Ovary (tissue), 9 donors: ENCODE data around the gene ATP13A3. TPM values are rescaled to one million over a fixed set of nuclear protein-coding genes. Genes with fewer than 3 reads are reported as not detected.

ENCODE experiments used
- DNase-seq, 5 donors: peaks; one replicate each; pipeline ENCODE4 v3.0.0-alpha.2; 2019 to 2020
- H3K27ac ChIP-seq, 2 donors: fragments of 200-600 bp; one replicate each; pipeline versions ENCODE4 v1.5.1 to v1.8.0; 2019 to 2022
- H3K27me3 ChIP-seq: fragments of 200-600 bp; one replicate; pipeline ENCODE4 v1.8.0; 2022
- H3K36me3 ChIP-seq: fragments of 200-600 bp; sonication (generic); one replicate; pipeline ENCODE4 v1.5.1; 2019
- H3K4me1 ChIP-seq: one replicate; pipeline ENCODE4 v1.8.1; 2013; ENCODE audit warnings: mild to moderate bottlenecking, moderate library complexity; ENCODE audit not compliant: insufficient read depth
- H3K4me3 ChIP-seq: fragments of 200-600 bp; sonication (generic); one replicate; pipeline ENCODE4 v1.5.1; 2017
- H3K9me3 ChIP-seq, 2 donors: fragments of 200-600 bp in 1 of 2; sonication (generic) in 1 of 2; one replicate each; pipeline versions ENCODE4 v1.5.1 to v1.8.1; 2013 to 2019; ENCODE audit warnings: mild to moderate bottlenecking in 1 of 2, moderate library complexity in 1 of 2
- CTCF ChIP-seq, 3 donors: fragments of 450-650 bp in 2 of 3; fragments of 200-600 bp in 1 of 3; IDR thresholded peaks; one replicate each; pipeline versions ENCODE4 v1.5.1 to v1.8.0; 2016 to 2022; ENCODE audit warnings: antibody characterized with exemption in 3 of 3, mild to moderate bottlenecking in 1 of 3
- EP300 ChIP-seq: sonication (generic); formaldehyde crosslinking; IDR thresholded peaks from one replicate; pipeline ENCODE4 v1.6.1; 2017; ENCODE audit warnings: antibody characterized with exemption
- POLR2A ChIP-seq: fragments of 450-650 bp; IDR thresholded peaks from one replicate; pipeline ENCODE4 v1.6.1; 2017; ENCODE audit warnings: antibody characterized with exemption, mild to moderate bottlenecking, moderate library complexity
- WGBS, 3 donors: extraction: QIAGEN DNeasy Blood & Tissue Kit in 1 of 3; methylation state at CpG; one replicate each; pipeline versions ENCODE4 v1.1.5 to v1.1.7; 2013 to 2017; 5-methylcytosine and 5-hydroxymethylcytosine counted together
- intact Hi-C, 4 donors: fragments of 100-400 bp; cut with DNase I; formaldehyde crosslinking; loops; one replicate each; pipeline versions ENCODE4 v1.11.0 to v1.15.1; 2022 to 2023
- polyA plus RNA-seq, 2 donors: library from polyadenylated mRNA; stranded (reverse); fragments of 200-250 nt in 1 of 2; fragments of 350-450 nt in 1 of 2; fragmentation: Illumina TruSeq in 1 of 2; extraction: RNeasy Lipid Tissue Mini Kit (QIAGEN cat#74804) in 1 of 2; gene quantifications; one replicate each; pipeline ENCODE4 v1.2.3, GENCODE V29; 2013 to 2014
- total RNA-seq, 7 donors: library from RNA; depleted of rRNA in 2 of 7; stranded (reverse); fragments of >200 nt in 2 of 7; fragmentation: NEBNext Ultra II Directional in 3 of 7; extraction: Animal tissue kit (Norgen Biotek cat#: 25700) in 3 of 7; gene quantifications; one replicate each; pipeline versions ENCODE4 v1.1.0 to v1.2.4, GENCODE V29; 2016 to 2023
- donor health status: DM: no; HTN: no; CAD: no; lungs with moderate emphysema.
- donor health status: DM: no; HTN: no; CAD: no.
- donor health status: Bipolar disorder and iron deficiency.
- donor health status: DM: yes; HTN: yes; CAD: no.
- donor health status: DM: no; HTN: no; CAD: no.
- donor health status: DM: yes; HTN: yes; CAD: no.

The ATP13A3 gene
- total and polyA plus RNA-seq, 9 donors, result 13.7 to 101 (median 52.4) TPM

DNA sequence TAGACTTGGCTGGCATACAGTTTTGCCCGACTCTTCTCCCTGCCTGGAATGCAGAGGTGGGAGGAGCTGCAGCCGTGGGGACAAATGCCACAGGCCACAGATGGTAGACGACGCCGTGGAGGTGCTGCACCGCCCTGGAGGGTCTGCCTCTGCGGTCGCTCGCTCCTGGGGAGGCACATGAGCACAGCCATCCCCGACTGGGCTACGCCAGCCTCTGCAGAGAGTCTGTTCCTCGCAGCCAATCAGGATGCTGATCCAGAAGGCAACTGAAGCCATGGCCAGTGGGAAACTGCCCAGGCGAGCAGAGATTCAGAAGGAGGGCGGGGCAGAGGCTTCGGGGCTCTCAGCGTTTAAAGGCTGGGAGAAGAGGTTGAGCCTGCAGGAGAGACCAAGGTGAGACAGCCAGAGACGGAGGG lies 105.3 kb downstream of the ATP13A3 start:
- no peak overlapping the region for H3K4me3 ChIP-seq
- peak in 1 of 5 donors; percentile 22 for DNase-seq
- no peak for TF ChIP-seq CTCF (IDR thresholded peaks at IDR 0.05)
- TF ChIP-seq POLR2A, result no peak
- TF ChIP-seq EP300, result no peak
- no peaks in the 10 kb centered on the region for H3K36me3 ChIP-seq
- intact Hi-C loops, result no loop called here
- H3K27me3 ChIP-seq, result no peaks in the 10 kb centered on the region
- H3K9me3 ChIP-seq, result no peaks in the 10 kb centered on the region
- H3K27ac ChIP-seq, result no peak overlapping the region
- WGBS, 3 donors, result 48 to 56% (median 51%) methylated on average over 17 of the region's 17 CpGs
- H3K4me1 ChIP-seq, result no peaks in the 10 kb centered on the region

DNA sequence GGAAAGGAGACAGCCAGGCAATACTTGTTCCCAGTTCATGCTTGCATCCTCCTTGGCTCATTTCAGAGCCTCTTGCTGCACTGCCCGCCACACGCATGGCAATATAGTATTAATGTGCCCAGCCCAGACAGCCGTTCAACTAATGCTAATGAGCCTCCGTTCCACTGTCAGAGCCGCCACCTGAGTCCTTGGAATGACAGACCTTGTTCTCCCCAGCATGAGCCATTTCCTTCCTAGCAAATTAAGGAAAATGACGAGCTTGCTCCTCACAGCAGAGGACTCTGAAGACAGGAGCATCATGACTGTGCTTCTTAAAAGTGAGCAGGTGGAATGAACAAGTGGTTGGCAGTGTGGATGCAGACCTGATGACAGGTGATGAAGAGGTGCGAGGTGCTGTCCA lies 106.5 kb downstream of the ATP13A3 start:
- intact Hi-C loops, result no loop called here
- Histone ChIP-seq H3K4me1 (no peaks in the 10 kb centered on the region), H3K27ac (no peak overlapping the region), H3K27me3 (no peaks in the 10 kb centered on the region), H3K4me3 (no peak overlapping the region), H3K36me3 (no peaks in the 10 kb centered on the region), H3K9me3 (no peaks in the 10 kb centered on the region)
- TF ChIP-seq CTCF (IDR thresholded peaks at IDR 0.05) (no peak), POLR2A (no peak), EP300 (no peak)
- DNase-seq, result peak in 1 of 5 donors; percentile 7
- 80 to 85% (median 82%) methylated on average over 7 of the region's 7 CpGs for WGBS, 3 donors

DNA sequence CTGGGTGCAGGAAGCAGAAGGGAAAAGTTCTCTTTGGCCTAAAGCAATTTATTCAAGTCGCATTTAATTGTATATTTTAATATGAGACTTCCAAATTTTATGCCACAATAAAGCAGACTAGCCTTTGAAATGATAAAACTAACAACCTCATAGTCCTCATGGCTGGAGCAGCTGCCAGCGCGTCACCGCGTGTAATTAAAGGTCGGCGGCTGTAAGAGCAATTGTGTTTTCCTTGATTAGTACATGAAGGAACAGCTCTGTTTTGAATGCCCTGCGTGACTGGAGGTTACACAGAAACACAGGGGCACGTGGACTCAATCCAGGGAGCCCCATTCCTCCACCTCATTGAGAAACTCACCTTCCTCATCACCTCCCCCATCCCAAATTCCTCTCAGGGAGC lies 107.2 kb downstream of the ATP13A3 start:
- intact Hi-C loops, result no loop called here
- no peaks in the 10 kb centered on the region for H3K9me3 ChIP-seq
- peak in 1 of 5 donors; percentile 7 for DNase-seq
- no peak overlapping the region for H3K4me3 ChIP-seq
- H3K36me3 ChIP-seq, result no peaks in the 10 kb centered on the region
- H3K27ac ChIP-seq, result no peak overlapping the region
- TF ChIP-seq POLR2A (no peak), EP300 (no peak), CTCF (IDR thresholded peaks at IDR 0.05) (no peak)
- 80 to 83% (median 81%) methylated on average over 9 of the region's 9 CpGs for WGBS, 3 donors
- H3K4me1 ChIP-seq, result no peaks in the 10 kb centered on the region
- no peaks in the 10 kb centered on the region for H3K27me3 ChIP-seq

GRCh38 chr3:194379231-194379630 lies 107.6 kb downstream of the ATP13A3 start:
- intact Hi-C loops, result no loop called here
- H3K4me3 ChIP-seq, result no peak overlapping the region
- no peak for TF ChIP-seq EP300
- TF ChIP-seq CTCF (IDR thresholded peaks at IDR 0.05), result no peak
- no peak for TF ChIP-seq POLR2A
- DNase-seq, result peak in 1 of 5 donors; percentile 11
- no peaks in the 10 kb centered on the region for H3K36me3 ChIP-seq
- H3K27ac ChIP-seq, result no peak overlapping the region
- no peaks in the 10 kb centered on the region for H3K9me3 ChIP-seq
- 86 to 91% (median 90%) methylated on average over 6 of the region's 6 CpGs for WGBS, 3 donors
- H3K27me3 ChIP-seq, result no peaks in the 10 kb centered on the region
- no peaks in the 10 kb centered on the region for H3K4me1 ChIP-seq
